Measurements from ENCODE around the gene GINS2.

- TF ChIP-seq POLR2A (IDR thresholded peaks at IDR 0.05; ENCODE audit: low read length) (no peak), GATA1 (IDR thresholded peaks at IDR 0.05; ENCODE audit: low read depth, low read length) (no peak)
Measured at GRCh38 chr16:85640585-85640984, 48.2 kb downstream of the GINS2 start.
